ENCODE data around the gene TRIP12. TPM values are rescaled to one million over a fixed set of nuclear protein-coding genes. Genes with fewer than 3 reads are reported as not detected.
"Not testable (repeated sequence)": the region's sequence is repeated elsewhere in the genome, so short reads cannot be mapped to it uniquely, and the experiment has no call there.

TRIP12 gene
- total RNA-seq, 1 experiment from 2014 or later = 69.2 TPM

DNA sequence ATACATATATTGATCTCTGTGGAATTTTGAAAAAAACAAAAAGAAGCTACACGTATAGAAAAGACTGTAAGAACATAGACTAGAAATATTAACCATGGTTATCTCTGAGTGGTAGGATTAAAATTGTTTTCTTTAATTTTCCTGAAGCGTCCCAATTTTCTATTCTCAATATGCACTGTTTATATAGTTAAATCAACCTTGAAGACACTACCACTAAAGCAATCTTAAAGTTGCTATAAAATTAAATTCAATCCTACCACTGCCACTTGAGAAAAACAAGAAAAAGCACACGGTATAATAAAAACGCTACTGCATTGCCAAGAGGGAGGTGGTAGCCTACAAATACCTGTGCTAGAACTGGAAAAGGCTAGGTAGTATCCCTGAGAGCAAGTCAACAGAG, 47.2 kb downstream of the TRIP12 start:
- no peak for DNase-seq (ENCODE audit: low spot score)

DNA sequence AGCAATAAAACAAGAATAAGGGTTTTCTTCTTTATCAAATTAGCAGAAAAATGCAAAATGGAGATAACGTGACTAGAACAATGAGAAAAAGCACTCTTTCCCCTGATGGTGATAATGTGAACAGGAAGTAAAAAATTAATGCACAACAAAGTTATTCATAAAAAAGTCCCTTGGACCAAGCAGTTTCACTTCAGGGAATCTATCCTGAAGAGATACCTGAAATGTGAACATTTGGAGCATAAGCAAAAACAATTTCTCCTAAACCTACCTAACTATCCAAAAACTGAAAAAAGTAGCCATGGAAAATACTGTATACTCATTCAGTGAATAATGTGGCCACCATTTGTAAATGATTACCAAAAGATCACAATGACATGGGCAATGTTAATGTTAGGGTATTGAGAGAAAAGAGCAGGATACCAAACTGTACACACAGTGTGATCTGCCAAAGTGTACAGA, 48.7 kb downstream of the TRIP12 start:
- DNase-seq (ENCODE audit: low spot score) = no peak

DNA sequence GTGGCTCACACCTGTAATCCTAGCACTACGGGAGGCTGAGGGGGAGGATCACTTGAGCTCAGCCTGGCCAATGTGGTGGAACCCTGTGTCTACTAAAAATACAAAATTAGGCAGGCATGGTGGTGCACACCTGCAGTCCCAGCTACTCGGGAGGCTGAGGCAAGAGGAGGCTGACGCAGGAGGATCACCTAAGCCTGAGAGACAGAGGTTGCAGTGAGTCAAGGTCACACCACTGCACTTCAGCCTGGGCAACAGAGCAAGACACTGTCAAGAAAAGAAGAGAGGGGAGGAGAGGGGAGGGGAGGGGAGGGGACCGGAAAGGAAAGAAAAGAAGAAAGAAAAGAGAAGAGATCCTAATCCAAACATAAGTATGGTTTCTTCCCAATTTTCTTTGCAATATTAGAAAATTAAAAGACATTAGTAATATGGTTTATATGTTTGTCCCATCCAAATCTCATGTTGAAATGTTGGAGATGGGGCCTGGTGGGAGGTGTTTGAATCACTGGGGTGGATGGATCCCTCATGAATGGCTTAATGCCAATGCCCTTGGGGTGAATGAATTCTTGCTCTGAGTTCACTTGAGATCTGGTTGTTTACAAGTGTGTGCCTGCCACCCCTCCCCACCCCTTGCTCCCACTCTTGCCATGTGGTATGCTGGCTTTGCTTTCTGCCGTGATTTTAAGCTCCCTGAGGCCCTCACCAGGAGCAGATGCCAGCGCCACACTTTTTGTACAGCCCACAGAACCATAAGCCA, 50.7 kb downstream of the TRIP12 start:
- DNase-seq (ENCODE audit: low spot score) = no peak

DNA sequence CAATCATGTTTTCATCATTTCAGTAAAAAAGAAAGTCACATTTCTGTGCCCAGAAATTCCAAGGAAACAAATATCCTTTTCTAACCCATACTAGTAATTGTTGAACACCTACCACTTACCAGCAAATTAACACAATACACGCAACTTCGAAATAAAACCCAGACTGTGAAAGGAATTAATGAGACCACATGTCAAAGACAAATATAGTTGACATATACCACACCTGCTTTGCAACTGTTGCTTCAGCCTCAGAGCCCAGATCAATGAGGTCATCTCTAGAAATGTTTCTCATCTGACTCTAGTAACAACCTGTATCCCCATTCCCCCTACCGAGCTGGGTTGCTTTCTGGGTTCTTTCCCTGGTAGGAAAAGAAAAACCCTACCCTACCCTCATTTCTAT, 52.6 kb downstream of the TRIP12 start:
- DNase-seq (ENCODE audit: low spot score) = no peak

DNA sequence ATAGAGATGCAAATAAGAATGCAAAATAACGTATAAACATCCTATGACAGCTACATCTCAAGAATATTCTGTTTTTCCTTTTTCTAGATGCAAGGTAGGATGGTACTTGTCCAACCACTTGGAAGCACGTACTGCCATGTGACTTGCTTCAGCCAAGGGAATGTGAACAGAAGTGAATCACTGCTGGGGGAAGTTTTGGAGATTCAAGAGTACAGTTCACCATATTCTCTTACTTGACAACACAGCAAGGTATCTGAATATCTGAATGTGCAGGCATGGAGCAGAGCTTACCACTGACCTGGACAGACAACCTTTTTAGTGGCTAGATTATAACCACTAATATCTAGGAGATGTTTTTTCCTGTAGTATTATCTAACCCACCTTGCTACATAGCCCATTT, 53.0 kb downstream of the TRIP12 start:
- DNase-seq (ENCODE audit: low spot score) = no peak

DNA sequence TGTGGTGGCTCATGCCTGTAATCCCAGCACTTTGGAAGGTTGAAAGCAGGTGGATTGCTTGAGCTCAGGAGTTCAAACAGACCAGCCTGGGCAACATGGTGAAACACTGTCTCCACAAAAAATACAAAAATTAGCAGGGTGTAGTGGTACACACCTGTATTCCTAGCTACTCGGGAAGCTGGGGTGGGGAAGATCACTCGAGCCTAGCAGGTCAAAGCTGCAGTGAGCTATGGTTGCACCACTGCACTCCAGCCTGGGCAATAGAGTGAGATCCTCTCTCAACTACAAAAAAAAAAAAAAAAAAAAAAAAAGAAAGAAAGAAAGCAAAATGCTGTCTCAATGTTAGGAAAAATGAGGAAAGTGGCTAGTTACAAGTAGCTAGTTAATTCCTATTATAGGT, 56.8 kb downstream of the TRIP12 start:
- no peak for DNase-seq (ENCODE audit: low spot score)

DNA sequence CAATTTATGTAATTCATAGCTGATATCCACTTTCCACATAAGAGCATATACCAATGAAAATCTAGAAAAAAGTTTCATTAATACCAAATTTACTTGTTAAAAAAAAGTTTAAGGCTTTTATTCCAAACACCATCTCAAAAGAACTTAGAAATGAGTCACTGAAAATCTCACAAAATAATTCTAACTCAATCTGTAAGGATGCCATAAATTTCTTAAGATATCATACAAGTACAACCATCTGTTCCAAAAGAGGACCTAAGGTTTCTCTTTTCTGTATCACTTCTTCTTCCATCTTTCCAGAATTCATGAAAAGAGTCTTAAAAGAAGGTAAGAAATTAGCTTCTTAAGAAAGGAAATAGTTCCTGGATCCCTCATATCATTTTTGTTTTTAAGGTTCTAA, 60.4 kb downstream of the TRIP12 start:
- no peak for DNase-seq (ENCODE audit: low spot score)

DNA sequence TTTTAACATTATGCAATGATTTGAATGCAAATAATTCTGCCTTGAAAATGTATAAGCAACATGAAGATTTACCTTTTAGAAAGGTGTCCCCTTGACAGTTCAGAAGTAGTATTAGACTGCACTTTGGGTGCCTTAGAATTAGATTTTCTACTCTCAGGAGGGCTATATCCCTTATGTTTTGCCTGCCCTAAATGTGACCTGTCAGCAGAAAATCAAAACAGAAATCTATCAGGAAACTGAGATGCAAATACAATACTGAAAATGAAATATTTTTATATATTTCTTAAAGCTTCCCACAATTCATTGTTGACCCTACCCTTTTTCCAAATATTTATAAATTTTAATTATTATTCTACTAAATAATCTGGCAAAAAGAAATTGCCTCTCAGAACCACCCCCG, 61.5 kb downstream of the TRIP12 start:
- DNase-seq (ENCODE audit: low spot score) = no peak

DNA sequence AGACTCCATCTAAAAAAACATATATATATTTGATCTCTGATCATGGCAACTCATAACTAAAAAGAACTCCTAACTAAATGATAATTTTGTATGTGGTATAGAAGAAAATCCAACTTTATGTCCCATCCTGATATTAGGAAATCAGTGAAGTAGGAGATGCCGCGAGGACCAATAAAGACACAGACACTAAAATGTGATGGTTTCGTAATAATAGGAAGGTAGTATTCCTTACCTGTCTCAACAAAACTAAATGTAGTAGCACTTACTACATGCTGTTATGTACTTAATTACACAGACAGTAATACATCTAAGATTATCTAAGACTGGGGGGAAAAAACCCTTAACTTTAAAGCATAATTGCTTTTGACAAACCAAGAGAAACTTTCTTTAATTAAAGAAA, 63.5 kb downstream of the TRIP12 start:
- no peak for DNase-seq (ENCODE audit: low spot score)

DNA sequence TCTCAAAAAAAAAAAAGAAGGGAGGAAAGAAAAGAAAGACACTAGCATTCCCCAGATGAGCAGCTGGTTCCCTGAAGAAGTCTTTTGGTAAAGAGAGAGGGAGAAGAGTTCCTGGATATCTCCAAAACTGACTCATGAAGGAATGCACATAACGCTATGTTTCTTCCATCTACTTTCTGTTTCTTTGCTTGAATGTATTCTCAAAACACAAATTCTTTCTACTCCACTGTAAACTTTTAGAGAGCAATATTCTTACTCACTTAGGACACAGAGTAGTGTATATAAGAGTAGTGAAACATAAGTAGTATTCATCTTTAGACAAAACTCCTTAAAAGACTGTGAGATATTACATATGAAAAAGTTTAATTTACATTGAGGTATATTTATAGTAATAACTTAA, 64.2 kb downstream of the TRIP12 start:
- DNase-seq (ENCODE audit: low spot score) = no peak

DNA sequence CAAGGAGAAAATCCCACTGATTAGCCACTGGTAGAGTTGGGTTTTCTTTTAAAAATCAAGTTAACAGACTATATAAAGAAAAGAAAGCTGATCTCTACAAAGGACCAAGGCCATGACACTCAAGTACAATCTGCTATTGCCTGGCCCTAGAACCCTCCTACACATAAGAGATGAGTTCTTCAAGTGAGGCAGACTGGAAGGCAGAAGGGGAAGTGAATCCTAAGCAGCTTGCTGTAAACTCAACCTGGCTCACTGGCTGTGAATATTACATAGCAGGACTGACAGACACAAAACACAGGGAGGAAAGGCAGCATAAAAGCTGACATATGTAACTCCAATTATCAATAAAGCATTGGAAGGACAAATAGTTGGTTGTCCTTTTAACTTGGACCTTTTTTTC, 65.4 kb downstream of the TRIP12 start:
- DNase-seq (ENCODE audit: low spot score) = no peak

DNA sequence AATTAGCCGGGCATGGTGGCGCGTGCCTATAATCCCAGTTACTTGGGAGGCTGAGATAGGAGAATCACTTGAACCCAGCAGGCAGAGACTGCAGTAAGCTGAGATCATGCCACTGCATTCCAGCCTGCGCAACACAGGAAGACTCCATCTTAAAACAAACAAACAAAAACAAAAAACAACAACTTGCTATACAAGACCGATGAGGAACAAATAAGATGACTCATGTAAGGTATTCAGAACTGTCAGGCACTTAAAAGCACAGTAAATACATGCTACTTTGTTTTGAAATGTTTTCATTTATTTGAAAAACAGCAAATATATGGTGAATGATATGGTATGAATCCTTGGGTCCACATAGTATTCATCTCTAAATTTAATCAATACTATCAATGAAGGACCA, 66.7 kb downstream of the TRIP12 start:
- no peak for DNase-seq (ENCODE audit: low spot score)

DNA sequence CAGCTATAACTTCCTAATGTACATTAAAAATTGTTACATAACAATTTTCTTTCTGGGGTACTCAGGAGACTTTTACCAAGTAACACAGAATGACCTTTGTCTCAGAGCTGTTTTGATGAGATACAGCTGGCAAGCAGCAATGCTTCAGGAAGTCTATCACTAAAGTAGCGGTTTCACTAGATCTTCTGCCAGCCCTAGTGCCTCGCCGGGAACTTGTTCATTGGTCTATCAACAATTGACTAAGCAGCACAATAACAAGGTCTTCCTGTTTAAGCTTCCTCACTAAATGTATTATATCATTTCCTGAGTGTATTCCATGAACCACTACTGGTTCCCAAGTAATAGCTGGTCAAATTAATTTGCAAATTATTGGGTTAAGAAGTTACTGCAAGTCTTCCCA, 69.2 kb downstream of the TRIP12 start:
- no peak for DNase-seq (ENCODE audit: low spot score)

DNA sequence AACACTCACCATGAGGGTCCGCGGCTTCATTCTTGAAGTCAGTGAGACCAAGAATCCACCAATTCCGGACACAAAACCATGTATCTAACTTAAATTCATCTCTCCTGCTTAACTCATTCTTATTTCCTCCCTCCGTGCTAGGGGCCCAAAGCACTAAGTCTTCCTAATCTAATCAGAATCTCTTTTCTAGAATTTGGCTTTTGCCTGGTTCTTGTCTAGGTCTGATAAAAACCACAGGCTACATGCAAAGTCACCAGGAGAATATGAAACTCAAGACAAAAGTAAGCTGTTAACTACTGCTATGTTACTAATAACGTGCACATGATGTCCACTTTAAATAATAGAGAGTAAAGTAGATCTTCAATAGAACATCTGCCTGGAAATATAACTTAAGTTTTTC, 69.9 kb downstream of the TRIP12 start:
- no peak for DNase-seq (ENCODE audit: low spot score)

DNA sequence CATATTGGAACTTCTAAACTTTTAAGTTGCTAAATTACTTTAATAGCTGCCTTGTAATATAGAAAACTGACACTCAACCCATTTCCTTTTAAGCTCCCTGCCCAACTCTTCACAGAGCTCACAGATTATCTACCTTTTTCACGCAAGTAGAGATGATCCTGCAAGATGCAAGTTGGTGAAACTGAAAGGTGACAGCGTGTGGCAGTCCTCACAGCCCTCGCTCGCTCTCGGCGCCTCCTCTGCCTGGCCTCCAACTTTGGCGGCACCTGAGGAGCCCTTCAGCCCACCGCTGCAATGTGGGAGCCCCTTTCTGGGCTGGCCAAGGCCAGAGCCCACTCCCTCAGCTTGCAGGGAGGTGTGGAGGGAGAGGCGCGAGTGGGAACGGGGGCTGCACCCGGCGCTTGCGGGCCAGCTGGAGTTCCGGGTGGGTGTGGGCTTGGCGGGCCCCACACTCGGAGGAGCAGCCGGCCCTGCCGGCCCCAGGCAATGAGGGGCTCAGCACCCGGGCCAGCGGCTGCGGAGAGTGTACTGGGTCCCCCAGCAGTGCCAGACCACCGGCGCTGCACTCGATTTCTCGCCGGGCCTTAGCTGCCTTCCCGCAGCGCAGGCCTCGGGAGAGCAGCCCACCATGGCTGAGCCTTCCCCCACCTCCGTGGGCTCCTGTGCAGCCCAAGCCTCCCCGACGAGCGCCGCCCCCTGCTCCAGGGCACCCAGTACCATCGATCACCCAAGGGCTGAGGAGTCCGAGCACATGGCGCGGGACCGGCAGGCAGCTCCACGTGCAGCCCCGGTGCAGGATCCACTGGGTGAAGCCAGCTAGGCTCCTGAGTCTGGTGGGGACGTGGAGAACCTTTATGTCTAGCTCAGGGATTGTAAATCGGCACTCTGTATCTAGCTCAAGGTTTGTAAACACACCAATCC, 71.2 kb downstream of the TRIP12 start:
- DNase-seq (ENCODE audit: low spot score) = not testable (repeated sequence)

DNA sequence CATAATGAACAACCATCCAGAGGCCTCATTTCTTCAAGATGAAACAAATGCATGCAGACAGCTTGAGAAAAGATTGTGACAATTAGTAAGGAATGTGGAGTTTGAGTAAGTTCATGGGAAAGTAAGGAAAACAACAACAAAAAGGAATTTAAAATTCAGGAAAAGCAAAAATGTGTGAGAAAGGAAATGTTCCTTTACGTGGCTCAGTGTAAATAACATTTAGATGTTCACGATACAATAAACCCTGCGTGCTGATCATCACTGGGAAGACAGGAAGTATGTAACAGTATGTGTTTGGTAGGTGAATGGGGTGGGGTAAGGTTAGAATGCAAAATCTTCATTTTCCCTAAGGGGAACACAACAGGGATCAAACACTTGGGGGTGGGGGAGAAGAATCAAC, 72.7 kb downstream of the TRIP12 start:
- DNase-seq (ENCODE audit: low spot score) = no peak

DNA sequence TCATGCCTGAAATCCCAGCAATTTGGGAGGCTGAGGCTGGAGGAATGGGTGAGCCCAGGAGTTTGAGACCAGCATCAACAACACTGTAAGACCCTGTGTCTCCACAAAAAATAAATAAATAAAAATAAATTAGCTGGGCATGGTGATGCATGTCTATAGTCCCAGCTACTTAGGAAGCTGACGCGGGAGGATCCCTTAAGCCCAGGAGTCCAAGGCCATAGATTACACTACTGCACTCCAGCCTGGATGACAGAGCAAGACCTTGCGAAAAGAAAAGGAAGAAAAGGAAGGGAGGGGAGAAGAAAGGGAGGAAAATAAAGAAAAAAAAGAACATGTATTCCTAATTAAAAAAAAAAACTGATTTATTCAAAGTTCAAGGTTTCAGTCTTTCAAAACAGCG, 78.2 kb downstream of the TRIP12 start:
- DNase-seq (ENCODE audit: low spot score) = no peak

DNA sequence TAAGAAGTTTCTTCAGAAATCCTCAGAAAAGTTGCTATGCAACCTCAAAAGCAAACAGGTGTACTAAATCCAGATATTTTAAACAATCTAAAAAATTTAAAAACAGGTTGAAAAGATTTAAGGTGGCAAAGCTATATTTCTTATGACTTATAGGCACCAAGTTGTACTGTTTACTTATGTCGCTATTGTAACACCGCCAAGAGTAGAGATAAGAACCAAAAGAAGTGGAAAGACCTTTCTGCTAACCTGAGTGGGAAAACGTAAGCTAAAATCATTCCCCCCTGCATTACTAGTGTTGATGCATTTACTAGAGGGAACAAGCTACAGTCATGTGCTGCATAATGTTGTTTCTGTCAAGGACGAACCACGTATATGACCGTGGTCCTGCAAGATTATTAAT, 83.1 kb downstream of the TRIP12 start:
- no peak for DNase-seq (ENCODE audit: low spot score)

DNA sequence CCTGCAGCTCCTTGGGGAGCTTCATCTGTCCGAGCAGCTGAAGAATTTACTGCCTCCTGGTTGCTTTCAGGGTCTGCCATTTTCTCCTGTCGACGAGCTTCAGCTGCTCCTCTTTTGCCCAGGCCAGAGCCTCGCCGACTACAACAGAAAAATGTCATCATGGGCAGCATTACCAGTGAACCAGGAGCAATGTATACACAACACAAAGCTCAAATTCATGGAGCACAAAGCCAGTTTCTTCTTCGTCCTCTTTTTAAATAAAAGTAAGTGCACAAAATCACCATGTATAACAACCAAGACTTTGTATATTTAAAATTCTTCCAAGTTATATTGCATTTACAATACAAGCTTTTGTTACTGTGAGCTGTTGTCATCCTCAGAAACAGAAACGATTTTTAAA, 85.0 kb downstream of the TRIP12 start:
- no peak for DNase-seq (ENCODE audit: low spot score)

DNA sequence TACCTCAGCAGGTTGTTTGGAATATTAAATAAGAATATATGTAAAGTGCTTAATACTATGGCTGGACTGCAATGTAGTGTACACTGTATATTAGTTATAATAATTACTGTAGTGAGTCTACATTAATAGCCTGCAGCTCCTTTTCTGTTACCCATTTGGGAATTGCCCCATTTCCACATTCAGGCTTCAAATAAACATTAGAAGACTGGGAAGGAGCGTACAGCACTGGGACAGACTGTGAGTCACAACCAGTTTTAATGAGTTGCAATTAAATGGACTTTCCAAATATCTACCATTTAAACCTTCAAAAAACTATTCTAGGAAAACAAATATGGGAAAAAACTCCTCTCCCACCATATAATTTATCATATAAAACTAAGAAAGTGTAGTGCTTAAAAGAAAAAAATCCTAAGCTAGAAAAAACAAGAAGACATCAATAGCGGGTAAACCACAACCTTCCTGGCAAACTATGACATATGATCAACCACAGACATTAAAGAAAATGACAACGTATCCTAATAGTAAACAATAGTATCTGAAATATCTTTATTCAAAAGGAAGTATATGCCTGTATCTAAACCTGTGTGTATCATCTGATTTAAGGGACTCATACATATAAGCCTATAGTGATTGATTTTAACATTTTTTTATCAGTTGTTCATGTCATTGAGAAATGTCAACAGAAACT, 86.1 kb downstream of the TRIP12 start:
- peak; percentile 44 for DNase-seq (ENCODE audit: low spot score)

DNA sequence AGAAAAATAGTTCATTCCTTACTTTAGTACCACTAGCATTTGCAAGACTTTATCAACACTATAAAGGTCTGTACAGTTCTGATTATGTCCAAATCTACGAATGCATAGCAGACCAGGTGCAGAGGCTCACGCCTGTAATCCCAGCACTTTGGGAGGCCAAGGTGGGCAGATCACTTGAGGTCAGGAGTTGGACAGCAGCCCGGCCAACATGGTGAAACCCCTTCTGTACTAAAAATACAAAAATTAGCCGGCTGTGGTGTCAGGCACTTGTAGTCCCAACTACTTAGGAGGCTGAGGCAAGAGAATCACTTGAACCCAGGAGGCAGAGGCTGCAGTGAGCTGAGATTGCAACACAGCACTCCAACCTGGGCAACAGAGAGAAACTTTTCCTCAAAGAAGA, 87.4 kb downstream of the TRIP12 start:
- not testable (repeated sequence) for DNase-seq (ENCODE audit: low spot score)

DNA sequence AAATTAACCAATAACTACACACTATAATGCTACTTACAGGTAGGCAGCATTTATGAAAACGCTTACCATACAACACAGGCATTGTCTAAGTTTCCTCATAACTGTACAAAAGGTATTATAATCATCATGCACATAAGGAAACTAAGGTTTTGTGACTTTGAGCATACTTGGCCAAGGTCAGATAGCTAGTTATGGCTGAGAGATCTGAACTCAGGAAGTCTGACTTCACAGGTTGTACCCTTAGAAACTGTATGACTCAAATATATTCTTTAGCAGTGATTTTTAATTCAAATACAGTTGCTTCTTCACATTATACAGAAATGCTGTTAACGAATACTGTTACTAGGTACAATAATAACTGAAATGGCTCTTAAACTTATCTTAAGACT, 89.3 kb downstream of the TRIP12 start:
- DNase-seq (ENCODE audit: low spot score) = no peak
